ENCODE data around the gene RPUSD1. TPM values are rescaled to one million over a fixed set of nuclear protein-coding genes. Genes with fewer than 3 reads are reported as not detected.
A peak's percentile ranks its signal among the peaks of the same experiment; 100 is the strongest.

The RPUSD1 gene
- total and polyA plus RNA-seq, 2 donors (not counting 1 experiment from before 2014, with no cell fraction given) = 8.2 to 16.2 TPM

GRCh38 chr16:739560-740458 is 48.4 kb downstream of the RPUSD1 start:
- Histone ChIP-seq H3K9me3 (ENCODE audit: control insufficient read depth, insufficient read depth, low read depth, low read length) (no peaks in the 10 kb centered on the region), H3K79me2 (ENCODE audit: control insufficient read depth, insufficient read depth, low read length) (peaks cover 3% of the 10 kb centered on the region), H3K36me3 (ENCODE audit: control insufficient read depth, insufficient read depth, low read length) (peaks cover 10% of the 10 kb centered on the region), H3K9ac (ENCODE audit: insufficient read depth, low read length) (peak overlapping the region; percentile 60), H4K20me1 (ENCODE audit: control insufficient read depth, extremely low read depth, insufficient read depth, low read length) (no peaks in the 10 kb centered on the region), H3K4me1 (ENCODE audit: control insufficient read depth, extremely low read depth, insufficient read depth, low read length) (no peaks in the 10 kb centered on the region), H2AFZ (ENCODE audit: low read length) (no peak overlapping the region), H3K4me3 (replicated peaks in 1 of 4; ENCODE audit: control extremely low read depth in 1 of 4, insufficient read depth in 1 of 4, low read depth in 3 of 4, low read length in 4 of 4) (peak overlapping the region; percentile 55 to 91 (median 64)), H3K27me3 (ENCODE audit: control insufficient read depth, insufficient read depth, low read length) (no peaks in the 10 kb centered on the region), H3K27ac (ENCODE audit: insufficient read depth, low read length) (peak overlapping the region; percentile 24), H3K4me2 (ENCODE audit: extremely low read depth, insufficient read depth, low read length) (peak overlapping the region; percentile 79)
- DNase-seq (ENCODE audit: low read depth in 2 of 2) = no peak
- TF ChIP-seq EZH2 (IDR thresholded peaks at IDR 0.05; ENCODE audit: low read length, missing control alignments) (no peak), CTCF (conservative IDR thresholded peaks at IDR 0.05 in 1 of 2, IDR thresholded peaks at IDR 0.05 in 1 of 2; ENCODE audit: low read depth in 1 of 2, low read length in 2 of 2) (no peak)

- H3K36me3 ChIP-seq (ENCODE audit: control insufficient read depth, insufficient read depth, low read length) = peaks cover 22% of the 10 kb centered on the region
These were observed 51.2 kb downstream of the RPUSD1 start for GRCh38 chr16:736936-737481.

More at GRCh38 chr16:736936-737481, 51.2 kb downstream of the RPUSD1 start:
- Histone ChIP-seq H3K79me2 (ENCODE audit: control insufficient read depth, insufficient read depth, low read length) (peaks cover 3% of the 10 kb centered on the region), H3K9me3 (ENCODE audit: control insufficient read depth, insufficient read depth, low read depth, low read length) (no peaks in the 10 kb centered on the region), H2AFZ (ENCODE audit: low read length) (no peak overlapping the region), H3K4me2 (ENCODE audit: extremely low read depth, insufficient read depth, low read length) (no peak overlapping the region), H3K9ac (ENCODE audit: insufficient read depth, low read length) (no peak overlapping the region), H4K20me1 (ENCODE audit: control insufficient read depth, extremely low read depth, insufficient read depth, low read length) (no peaks in the 10 kb centered on the region), H3K4me3 (replicated peaks in 1 of 4; ENCODE audit: control extremely low read depth in 1 of 4, insufficient read depth in 1 of 4, low read depth in 3 of 4, low read length in 4 of 4) (no peak overlapping the region), H3K27ac (ENCODE audit: insufficient read depth, low read length) (no peak overlapping the region), H3K27me3 (ENCODE audit: control insufficient read depth, insufficient read depth, low read length) (no peaks in the 10 kb centered on the region), H3K4me1 (ENCODE audit: control insufficient read depth, extremely low read depth, insufficient read depth, low read length) (no peaks in the 10 kb centered on the region)
- DNase-seq (ENCODE audit: low read depth in 2 of 2) = no peak
- TF ChIP-seq EZH2 (IDR thresholded peaks at IDR 0.05; ENCODE audit: low read length, missing control alignments) = no peak
- TF ChIP-seq CTCF (conservative IDR thresholded peaks at IDR 0.05 in 1 of 2, IDR thresholded peaks at IDR 0.05 in 1 of 2; ENCODE audit: low read depth in 1 of 2, low read length in 2 of 2) = no peak

Data from fibroblast of lung (primary cell).